ENCODE measurements around the gene DRD3.

DNA sequence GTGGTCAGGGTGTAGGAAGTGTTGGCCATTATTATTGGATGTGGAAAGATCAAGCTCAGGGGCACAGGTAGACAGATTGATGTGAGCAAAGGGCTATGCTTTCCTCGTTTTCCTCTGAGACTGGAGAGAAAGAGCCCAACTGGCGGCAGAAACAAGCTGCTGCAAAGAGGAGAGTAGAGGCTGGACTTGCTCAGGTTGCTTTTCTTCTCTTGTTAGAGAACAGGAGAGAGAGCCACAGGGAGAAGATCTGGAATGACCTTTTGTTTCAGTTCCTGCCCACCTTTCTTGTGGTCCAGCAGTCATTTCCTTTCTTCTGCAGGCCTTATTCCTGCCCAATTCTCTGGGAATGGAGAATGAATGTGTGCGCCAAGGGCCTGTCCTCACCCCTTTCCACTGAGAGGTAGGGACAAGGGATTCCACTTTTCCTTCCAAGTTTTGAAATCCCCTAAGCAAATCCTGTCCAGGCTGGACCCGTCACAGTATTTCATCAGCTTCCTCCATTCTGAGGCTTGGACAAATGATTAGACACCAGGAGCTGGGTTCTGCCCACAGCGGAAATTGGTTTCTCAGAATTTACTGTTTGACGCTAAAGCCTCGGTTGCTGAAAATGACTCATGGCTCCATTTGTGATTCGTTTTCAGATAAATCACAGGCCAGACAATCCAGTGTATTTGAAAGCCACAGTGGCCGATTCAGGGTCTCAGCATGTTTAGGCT lies 42.5 kb upstream of the DRD3 start:
- TF ChIP-seq TEAD4 (IDR thresholded peaks at IDR 0.05; ENCODE audit: borderline replicate concordance, insufficient read depth) (no peak), IRF3 (IDR thresholded peaks at IDR 0.05; ENCODE audit: low read depth, low read length) (no peak)

Data from SK-N-SH (cell line).